IMR-90 (cell line): ENCODE results near the gene LARP7.

ENCODE experiments used
- BHLHE40 ChIP-seq: fragments of 150-350 bp; IDR thresholded peaks from 2 replicates; pipeline ENCODE4 v1.6.1; 2016; ENCODE audit warnings: mild to moderate bottlenecking, low read depth, low read length
- CEBPB ChIP-seq: IDR thresholded peaks from 2 replicates; pipeline ENCODE4 v1.6.1; 2012; ENCODE audit warnings: low read depth, low read length, improper control_type of control experiment
- CHD1 ChIP-seq: IDR thresholded peaks from 2 replicates; pipeline ENCODE4 v1.6.1; 2012; ENCODE audit warnings: low read depth, low read length, improper control_type of control experiment
- FOS ChIP-seq: fragments of 150-350 bp; IDR thresholded peaks from 2 replicates; pipeline ENCODE4 v1.6.1; 2016; ENCODE audit warnings: low read depth, low read length
- MAFK ChIP-seq: IDR thresholded peaks from 2 replicates; pipeline ENCODE4 v1.6.1; 2012; ENCODE audit warnings: low read depth, low read length, improper control_type of control experiment
- MAZ ChIP-seq: IDR thresholded peaks from 2 replicates; pipeline ENCODE4 v1.6.1; 2012; ENCODE audit warnings: low read depth, mild to moderate bottlenecking, low read length, improper control_type of control experiment, moderate library complexity, borderline replicate concordance
- NFE2L2 ChIP-seq: fragments of 150-350 bp; IDR thresholded peaks from 2 replicates; pipeline ENCODE4 v1.6.1; 2016; ENCODE audit warnings: low read depth, mild to moderate bottlenecking, low read length
- POLR2A ChIP-seq: IDR thresholded peaks from 2 replicates; pipeline ENCODE4 v1.6.1; 2012; ENCODE audit warnings: mild to moderate bottlenecking, low read depth, low read length
- RAD21 ChIP-seq: IDR thresholded peaks from 2 replicates; pipeline ENCODE4 v1.6.1; 2012; ENCODE audit warnings: low read length, improper control_type of control experiment
- RCOR1 ChIP-seq: IDR thresholded peaks from 2 replicates; pipeline ENCODE4 v1.6.1; 2012; ENCODE audit warnings: mild to moderate bottlenecking, low read length, improper control_type of control experiment; ENCODE audit not compliant: insufficient replicate concordance
- RFX5 ChIP-seq: IDR thresholded peaks from 2 replicates; pipeline ENCODE4 v1.8.0; 2012; ENCODE audit warnings: low read depth, mild to moderate bottlenecking, low read length, moderate library complexity
- SMC3 ChIP-seq: fragments of 150-350 bp; IDR thresholded peaks from 2 replicates; pipeline ENCODE4 v1.6.1; 2016; ENCODE audit warnings: low read depth, mild to moderate bottlenecking, antibody characterized with exemption, low read length, moderate library complexity
- TF ChIP-seq, protein P1 (sequence below): conservative IDR thresholded peaks from 2 replicates; pipeline ENCODE4 v1.5.1; 2012; ENCODE audit warnings: mild to moderate bottlenecking, low read depth, low read length, improper control_type of control experiment
- TF ChIP-seq, protein P2 (sequence below): fragments of 150-350 bp; IDR thresholded peaks from 2 replicates; pipeline ENCODE4 v1.6.1; 2017; ENCODE audit warnings: mild to moderate bottlenecking, antibody characterized with exemption, low read length, low read depth

DNA sequence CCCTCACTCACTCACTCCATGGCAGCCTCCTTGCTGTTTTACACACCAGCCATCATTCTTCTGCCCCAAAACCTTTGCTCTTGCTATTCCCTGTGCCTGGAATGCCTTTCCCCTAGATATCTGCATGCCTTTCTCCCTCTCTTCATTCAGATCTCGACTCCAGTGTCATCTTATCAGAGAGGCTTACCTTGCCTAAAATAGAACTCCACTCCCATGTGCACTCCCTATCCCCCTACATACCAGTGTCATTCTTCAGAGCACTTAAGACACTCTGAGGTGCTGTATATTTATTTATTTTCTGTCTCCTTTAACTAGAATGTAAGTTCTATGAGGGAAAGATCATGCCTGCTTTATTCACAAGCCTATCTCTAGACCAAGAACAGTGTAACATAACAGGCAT, 45.4 kb upstream of the LARP7 start:
- TF ChIP-seq POLR2A (no peak), RAD21 (no peak), BHLHE40 (no peak), RCOR1 (no peak), CEBPB (no peak), SMC3 (no peak), MAFK (no peak), NFE2L2 (no peak), RFX5 (no peak), FOS (no peak), MAZ (no peak), CHD1 (no peak)
- TF ChIP-seq, protein P1, sequence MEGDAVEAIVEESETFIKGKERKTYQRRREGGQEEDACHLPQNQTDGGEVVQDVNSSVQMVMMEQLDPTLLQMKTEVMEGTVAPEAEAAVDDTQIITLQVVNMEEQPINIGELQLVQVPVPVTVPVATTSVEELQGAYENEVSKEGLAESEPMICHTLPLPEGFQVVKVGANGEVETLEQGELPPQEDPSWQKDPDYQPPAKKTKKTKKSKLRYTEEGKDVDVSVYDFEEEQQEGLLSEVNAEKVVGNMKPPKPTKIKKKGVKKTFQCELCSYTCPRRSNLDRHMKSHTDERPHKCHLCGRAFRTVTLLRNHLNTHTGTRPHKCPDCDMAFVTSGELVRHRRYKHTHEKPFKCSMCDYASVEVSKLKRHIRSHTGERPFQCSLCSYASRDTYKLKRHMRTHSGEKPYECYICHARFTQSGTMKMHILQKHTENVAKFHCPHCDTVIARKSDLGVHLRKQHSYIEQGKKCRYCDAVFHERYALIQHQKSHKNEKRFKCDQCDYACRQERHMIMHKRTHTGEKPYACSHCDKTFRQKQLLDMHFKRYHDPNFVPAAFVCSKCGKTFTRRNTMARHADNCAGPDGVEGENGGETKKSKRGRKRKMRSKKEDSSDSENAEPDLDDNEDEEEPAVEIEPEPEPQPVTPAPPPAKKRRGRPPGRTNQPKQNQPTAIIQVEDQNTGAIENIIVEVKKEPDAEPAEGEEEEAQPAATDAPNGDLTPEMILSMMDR: no peak
- TF ChIP-seq, protein P2, sequence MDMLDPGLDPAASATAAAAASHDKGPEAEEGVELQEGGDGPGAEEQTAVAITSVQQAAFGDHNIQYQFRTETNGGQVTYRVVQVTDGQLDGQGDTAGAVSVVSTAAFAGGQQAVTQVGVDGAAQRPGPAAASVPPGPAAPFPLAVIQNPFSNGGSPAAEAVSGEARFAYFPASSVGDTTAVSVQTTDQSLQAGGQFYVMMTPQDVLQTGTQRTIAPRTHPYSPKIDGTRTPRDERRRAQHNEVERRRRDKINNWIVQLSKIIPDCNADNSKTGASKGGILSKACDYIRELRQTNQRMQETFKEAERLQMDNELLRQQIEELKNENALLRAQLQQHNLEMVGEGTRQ: no peak
